ENCODE data around the gene GREM1. TPM values are rescaled to one million over a fixed set of nuclear protein-coding genes. Genes with fewer than 3 reads are reported as not detected.

Gene GREM1
- polyA plus RNA-seq, 1 of the 3 experiments (the other 2 are of a cell fraction) = 23.9 TPM

GRCh38 chr15:32709295-32710033 is 8.3 kb upstream of the GREM1 start:
- Histone ChIP-seq H3K4me3 (ENCODE audit: low read depth in 2 of 2, low read length in 1 of 2) (no peak overlapping the region), H2AFZ (ENCODE audit: low read depth) (no peak overlapping the region), H3K9me2 (no peaks in the 10 kb centered on the region), H3K27ac (ENCODE audit: low read depth in 2 of 2, low read length in 1 of 2) (no peak overlapping the region), H3K36me3 (replicated peaks in 1 of 2; ENCODE audit: control insufficient read depth in 1 of 2, insufficient read depth in 2 of 2, low read length in 1 of 2) (no peaks in the 10 kb centered on the region), H3K27me3 (ENCODE audit: insufficient read depth) (no peaks in the 10 kb centered on the region), H3F3A (replicated peaks; ENCODE audit: insufficient read depth) (peaks cover 29% of the 10 kb centered on the region), H3K9me3 (no peaks in the 10 kb centered on the region), H3K4me2 (no peak overlapping the region), H3K9ac (no peak overlapping the region), H3K4me1 (ENCODE audit: control insufficient read depth in 1 of 2, insufficient read depth in 2 of 2, low read depth in 1 of 2, low read length in 1 of 2) (peaks cover 0 to 16% of the 10 kb centered on the region in 2 experiments; a peak in 2 of 4 replicates), H3K79me2 (ENCODE audit: insufficient read depth) (no peaks in the 10 kb centered on the region), H4K20me1 (ENCODE audit: insufficient read depth) (no peaks in the 10 kb centered on the region)
- TF ChIP-seq USF1 (IDR thresholded peaks at IDR 0.05; ENCODE audit: borderline replicate concordance, low read depth) = no peak
- no peak for TF ChIP-seq TEAD4 (IDR thresholded peaks at IDR 0.05; ENCODE audit: borderline replicate concordance, insufficient read depth)
- TF ChIP-seq EP300 (IDR thresholded peaks at IDR 0.05; ENCODE audit: borderline replicate concordance in 1 of 2, low read depth in 1 of 2, low read length in 1 of 2) = no peak
- no peak for TF ChIP-seq ELF1 (IDR thresholded peaks at IDR 0.05)
- no peak for TF ChIP-seq GABPA (IDR thresholded peaks at IDR 0.05; ENCODE audit: low read depth)
- no peak for TF ChIP-seq USF2 (IDR thresholded peaks at IDR 0.05; ENCODE audit: borderline replicate concordance, low read depth, low read length)
- no peak for TF ChIP-seq FOXJ3 (CRISPR knock-in tag; IDR thresholded peaks at IDR 0.05)
- TF ChIP-seq SMC3 (IDR thresholded peaks at IDR 0.05; ENCODE audit: low read depth, low read length) = no peak
- no peak for TF ChIP-seq POLR2AphosphoS5 (IDR thresholded peaks at IDR 0.05; ENCODE audit: low read depth, low read length)
- TF ChIP-seq MXI1 (IDR thresholded peaks at IDR 0.05; ENCODE audit: low read depth, low read length) = no peak
- no peak for TF ChIP-seq MAX (IDR thresholded peaks at IDR 0.05; ENCODE audit: low read depth)
- no peak for TF ChIP-seq GATA2 (CRISPR knock-in tag; IDR thresholded peaks at IDR 0.05)
- no peak for TF ChIP-seq FOXM1 (IDR thresholded peaks at IDR 0.05; ENCODE audit: low read depth)
- TF ChIP-seq TCF12 (IDR thresholded peaks at IDR 0.05) = no peak
- 90% methylated on average over 9 of the region's 9 CpGs for WGBS (ENCODE audit: low lambda C conversion rate)
- POLR2A ChIA-PET = no interaction called here
- CTCF ChIA-PET = interaction anchor here (1.2 to 1.3 kb wide), 2 partner anchors 40 to 134 kb away, joined by 3 to 4 read pairs; no protein-coding TSS in a partner anchor
- no peak for DNase-seq

GRCh38 chr15:32715276-32715675 is 2.5 kb upstream of the GREM1 start:
- Histone ChIP-seq H3K9me3 (no peaks in the 10 kb centered on the region), H3K4me1 (ENCODE audit: control insufficient read depth in 1 of 2, insufficient read depth in 2 of 2, low read depth in 1 of 2, low read length in 1 of 2) (peaks cover 0 to 11% of the 10 kb centered on the region in 2 experiments; a peak in 1 of 4 replicates), H3K4me3 (ENCODE audit: low read depth in 2 of 2, low read length in 1 of 2) (no peak overlapping the region), H3K36me3 (replicated peaks in 1 of 2; ENCODE audit: control insufficient read depth in 1 of 2, insufficient read depth in 2 of 2, low read length in 1 of 2) (no peaks in the 10 kb centered on the region), H3K79me2 (ENCODE audit: insufficient read depth) (peaks cover 31% of the 10 kb centered on the region), H2AFZ (ENCODE audit: low read depth) (0 out of 2 replicates have a peak overlapping the region, but pooled peaks have one; percentile 4), H3K9ac (no peak overlapping the region), H3K27ac (ENCODE audit: low read depth in 2 of 2, low read length in 1 of 2) (peak overlapping the region in 1 of 2 experiments; percentile 17; a peak in 1 of 4 replicates), H3F3A (replicated peaks; ENCODE audit: insufficient read depth) (peaks cover 27% of the 10 kb centered on the region), H3K27me3 (ENCODE audit: insufficient read depth) (no peaks in the 10 kb centered on the region), H4K20me1 (ENCODE audit: insufficient read depth) (peaks cover 3% of the 10 kb centered on the region; the same call in 1 of the 2 replicates), H3K9me2 (no peaks in the 10 kb centered on the region), H3K4me2 (no peak overlapping the region)
- POLR2A ChIA-PET = no interaction called here
- 56% methylated on average over 4 of the region's 4 CpGs for WGBS (ENCODE audit: low lambda C conversion rate)
- CTCF ChIA-PET = interaction anchor here (1.1 kb wide), 1 partner anchor 53 kb away, joined by 5 read pairs; no protein-coding TSS in a partner anchor
- no peak for DNase-seq
- TF ChIP-seq SMC3 (IDR thresholded peaks at IDR 0.05; ENCODE audit: low read depth, low read length) = no peak
- no peak for TF ChIP-seq NRF1 (IDR thresholded peaks at IDR 0.05; ENCODE audit: low read depth, low read length)
- no peak for TF ChIP-seq MXI1 (IDR thresholded peaks at IDR 0.05; ENCODE audit: low read depth, low read length)
- no peak for TF ChIP-seq USF2 (IDR thresholded peaks at IDR 0.05; ENCODE audit: borderline replicate concordance, low read depth, low read length)
- no peak for TF ChIP-seq GABPA (IDR thresholded peaks at IDR 0.05; ENCODE audit: low read depth)
- no peak for TF ChIP-seq POLR2AphosphoS5 (IDR thresholded peaks at IDR 0.05; ENCODE audit: low read depth, low read length)
- TF ChIP-seq NFIC (IDR thresholded peaks at IDR 0.05; ENCODE audit: borderline replicate concordance) = no peak
- TF ChIP-seq JUND (IDR thresholded peaks at IDR 0.05) = no peak
- no peak for TF ChIP-seq FOXJ3 (CRISPR knock-in tag; IDR thresholded peaks at IDR 0.05)
- TF ChIP-seq SIN3A (IDR thresholded peaks at IDR 0.05; ENCODE audit: borderline replicate concordance, low read depth, low read length) = no peak
- TF ChIP-seq CHD2 (IDR thresholded peaks at IDR 0.05; ENCODE audit: low read length, partially characterized antibody) = no peak
- TF ChIP-seq USF1 (IDR thresholded peaks at IDR 0.05; ENCODE audit: borderline replicate concordance, low read depth) = no peak
- no peak for TF ChIP-seq FOXM1 (IDR thresholded peaks at IDR 0.05; ENCODE audit: low read depth)
- no peak for TF ChIP-seq GATA2 (CRISPR knock-in tag; IDR thresholded peaks at IDR 0.05)
- no peak for TF ChIP-seq IRF3 (IDR thresholded peaks at IDR 0.05; ENCODE audit: low read depth, low read length)
- no peak for TF ChIP-seq TCF12 (IDR thresholded peaks at IDR 0.05)
- no peak for TF ChIP-seq EP300 (IDR thresholded peaks at IDR 0.05; ENCODE audit: borderline replicate concordance in 1 of 2, low read depth in 1 of 2, low read length in 1 of 2)

Data from SK-N-SH (cell line).